ENCODE results near the gene ABCA1.

DNA sequence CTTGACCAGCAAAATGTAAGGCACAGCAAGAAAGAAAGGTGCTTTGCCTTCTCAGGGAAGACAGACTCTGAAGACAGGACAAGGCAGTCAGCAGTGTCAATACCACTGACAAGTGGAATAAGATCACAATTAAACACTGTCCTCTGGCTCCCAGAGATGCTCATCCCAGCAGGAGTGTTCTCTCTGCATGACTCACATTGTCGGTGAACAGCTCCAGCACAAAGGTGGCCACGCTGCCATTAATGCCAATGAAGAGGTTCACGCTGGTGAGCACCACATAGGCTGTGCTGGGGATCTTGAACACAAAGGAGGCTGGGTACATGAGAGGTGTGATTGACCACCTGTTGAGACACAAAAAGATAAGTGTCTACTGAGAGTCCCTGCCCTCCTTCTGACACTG lies 132.1 kb downstream of the ABCA1 start:
- TF ChIP-seq, protein P1, sequence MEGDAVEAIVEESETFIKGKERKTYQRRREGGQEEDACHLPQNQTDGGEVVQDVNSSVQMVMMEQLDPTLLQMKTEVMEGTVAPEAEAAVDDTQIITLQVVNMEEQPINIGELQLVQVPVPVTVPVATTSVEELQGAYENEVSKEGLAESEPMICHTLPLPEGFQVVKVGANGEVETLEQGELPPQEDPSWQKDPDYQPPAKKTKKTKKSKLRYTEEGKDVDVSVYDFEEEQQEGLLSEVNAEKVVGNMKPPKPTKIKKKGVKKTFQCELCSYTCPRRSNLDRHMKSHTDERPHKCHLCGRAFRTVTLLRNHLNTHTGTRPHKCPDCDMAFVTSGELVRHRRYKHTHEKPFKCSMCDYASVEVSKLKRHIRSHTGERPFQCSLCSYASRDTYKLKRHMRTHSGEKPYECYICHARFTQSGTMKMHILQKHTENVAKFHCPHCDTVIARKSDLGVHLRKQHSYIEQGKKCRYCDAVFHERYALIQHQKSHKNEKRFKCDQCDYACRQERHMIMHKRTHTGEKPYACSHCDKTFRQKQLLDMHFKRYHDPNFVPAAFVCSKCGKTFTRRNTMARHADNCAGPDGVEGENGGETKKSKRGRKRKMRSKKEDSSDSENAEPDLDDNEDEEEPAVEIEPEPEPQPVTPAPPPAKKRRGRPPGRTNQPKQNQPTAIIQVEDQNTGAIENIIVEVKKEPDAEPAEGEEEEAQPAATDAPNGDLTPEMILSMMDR (conservative IDR thresholded peaks at IDR 0.05; ENCODE audit: low read depth, low read length), result no peak
- TF ChIP-seq EZH2 (IDR thresholded peaks at IDR 0.05; ENCODE audit: borderline replicate concordance, low read depth, low read length, poor library complexity, severe bottlenecking), result no peak
